AG09309 (cell line): ENCODE data around the gene NRAS.

Source experiments
- DNase-seq: peaks from one replicate; pipeline ENCODE4 v3.0.0-alpha.2; 2010; ENCODE audit warnings: low read depth
- H3K4me3 ChIP-seq: 2 replicates; pipeline ENCODE4 v1.5.1; 2011; ENCODE audit warnings: mild to moderate bottlenecking, low read depth, low read length, moderate library complexity; ENCODE audit not compliant: control insufficient read depth
- CTCF ChIP-seq: IDR thresholded peaks from 2 replicates; pipeline ENCODE4 v1.5.1; 2011; ENCODE audit warnings: mild to moderate bottlenecking, low read depth, low read length, inconsistent platforms; ENCODE audit not compliant: insufficient read depth, control insufficient read depth; ENCODE audit errors: missing control alignments

NRAS gene

GRCh38 chr1:114671939-114672275 lies 44.7 kb downstream of the NRAS start:
- H3K4me3 ChIP-seq = no peak overlapping the region
- no peak for DNase-seq
- TF ChIP-seq CTCF = no peak

GRCh38 chr1:114671011-114671938 lies 45.3 kb downstream of the NRAS start:
- no peak overlapping the region for H3K4me3 ChIP-seq
- TF ChIP-seq CTCF = peak; percentile 6
- DNase-seq = no peak

- peak; percentile 10 for TF ChIP-seq CTCF
- peak; percentile 47 for DNase-seq
- peak overlapping the region; percentile 80 for H3K4me3 ChIP-seq
Measured at GRCh38 chr1:114670083-114671010, 46.2 kb downstream of the NRAS start.

- no peak for TF ChIP-seq CTCF
- DNase-seq = no peak
- peak within 1 kb of the TSS; percentile 80 for H3K4me3 ChIP-seq
Measured at GRCh38 chr1:114669562-114670082, 46.9 kb downstream of the NRAS start, which contains the start of gene DENND2C. DENND2C (minus strand) TSS chr1:114670049; CDS start chr1:114625984, 44,065 bp downstream.

- TF ChIP-seq CTCF = no peak
- no peak for DNase-seq
- H3K4me3 ChIP-seq = peak overlapping the region; percentile 80
Measured at GRCh38 chr1:114668784-114669561, 47.6 kb downstream of the NRAS start.

- no peak for DNase-seq
- no peak overlapping the region for H3K4me3 ChIP-seq
- TF ChIP-seq CTCF = no peak
Measured at GRCh38 chr1:114668373-114668772, 48.2 kb downstream of the NRAS start.
